Neural crest cell (in vitro differentiated cells): ENCODE measurements around the gene AATF. TPM values are rescaled to one million over a fixed set of nuclear protein-coding genes. Genes with fewer than 3 reads are reported as not detected.

ENCODE experiments used
- DNase-seq: peaks from one replicate; pipeline ENCODE4 v3.0.0; 2021; ENCODE audit warnings: low read depth, mixed read lengths, low spot score
- H3K27ac Mint-ChIP-seq: one replicate; pipeline ENCODE4 v1.8.0; 2021; ENCODE audit warnings: mild to moderate bottlenecking, mixed read lengths; ENCODE audit not compliant: unreplicated experiment
- H3K27me3 Mint-ChIP-seq: 2 replicates; pipeline ENCODE4 v1.8.0; 2021; ENCODE audit warnings: low read depth, mild to moderate bottlenecking, mixed read lengths
- H3K36me3 Mint-ChIP-seq: 2 replicates; pipeline ENCODE4 v1.8.0; 2021; ENCODE audit warnings: low read depth, mild to moderate bottlenecking, mixed read lengths
- H3K4me1 Mint-ChIP-seq: 2 replicates; pipeline ENCODE4 v1.8.0; 2021; ENCODE audit warnings: mixed read lengths
- H3K4me3 Mint-ChIP-seq: one replicate; pipeline ENCODE4 v1.8.0; 2021; ENCODE audit warnings: mild to moderate bottlenecking, mixed read lengths
- H3K9me3 Mint-ChIP-seq: 2 replicates; pipeline ENCODE4 v1.8.0; 2021; ENCODE audit warnings: mixed read lengths
- CTCF ChIP-seq: fragments of 200-600 bp; sonication (generic); conservative IDR thresholded peaks from 2 replicates; pipeline ENCODE4 v1.5.0; 2021; ENCODE audit warnings: antibody characterized with exemption, mild to moderate bottlenecking
- total RNA-seq: library from RNA; stranded (reverse); gene quantifications from 2 replicates; pipeline ENCODE4 v1.2.1, GENCODE V29; 2021

Gene AATF
- total RNA-seq, 1 donor from 2014 or later, result 68.3 TPM

DNA sequence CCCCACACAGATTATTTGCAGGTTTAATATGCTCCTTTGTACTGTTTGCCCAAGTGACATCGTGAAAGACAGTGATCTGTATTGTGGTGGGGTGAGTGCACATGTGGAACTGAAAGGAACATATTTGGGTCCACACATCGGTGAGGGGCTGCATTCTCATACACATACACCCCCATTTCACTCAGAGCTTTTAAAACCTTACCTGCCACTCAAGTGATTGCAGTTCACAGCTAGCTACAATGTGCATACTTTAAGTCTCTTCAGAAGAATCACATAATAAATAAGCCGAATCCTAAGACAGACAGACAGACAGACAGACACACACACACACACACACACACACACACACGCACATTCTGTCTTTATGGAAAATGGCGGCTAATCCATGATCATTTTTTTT, 102.6 kb downstream of the AATF start:
- Mint-ChIP-seq H3K27me3 (no peaks in the 10 kb centered on the region), H3K27ac (no peak overlapping the region), H3K4me1 (peaks cover 20% of the 10 kb centered on the region), H3K4me3 (no peak overlapping the region), H3K36me3 (peaks cover 6% of the 10 kb centered on the region), H3K9me3 (no peaks in the 10 kb centered on the region)
- DNase-seq, result no peak
- no peak for TF ChIP-seq CTCF

DNA sequence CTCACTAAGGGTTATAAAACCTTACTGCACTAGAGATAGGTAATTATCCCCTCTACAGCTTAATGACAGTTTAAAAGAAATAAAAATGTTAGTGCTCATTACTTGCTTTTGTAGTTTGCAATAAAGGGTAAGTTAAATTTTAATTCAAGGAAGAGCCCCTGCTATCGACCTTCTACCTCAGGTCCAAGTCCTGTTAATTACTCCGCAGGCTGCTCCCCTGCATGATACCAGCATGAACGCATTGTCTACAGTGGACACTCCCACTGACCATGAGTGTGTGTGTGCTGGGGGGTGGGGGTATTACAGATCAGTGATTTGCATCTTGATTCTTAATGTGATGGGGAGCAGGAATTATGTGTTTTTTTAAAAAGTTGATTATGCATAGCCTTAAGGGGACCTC, 103.1 kb downstream of the AATF start:
- Mint-ChIP-seq H3K4me1 (peaks cover 20% of the 10 kb centered on the region), H3K4me3 (no peak overlapping the region), H3K27me3 (no peaks in the 10 kb centered on the region), H3K9me3 (no peaks in the 10 kb centered on the region), H3K27ac (no peak overlapping the region), H3K36me3 (peaks cover 10% of the 10 kb centered on the region)
- no peak for DNase-seq
- TF ChIP-seq CTCF, result no peak

DNA sequence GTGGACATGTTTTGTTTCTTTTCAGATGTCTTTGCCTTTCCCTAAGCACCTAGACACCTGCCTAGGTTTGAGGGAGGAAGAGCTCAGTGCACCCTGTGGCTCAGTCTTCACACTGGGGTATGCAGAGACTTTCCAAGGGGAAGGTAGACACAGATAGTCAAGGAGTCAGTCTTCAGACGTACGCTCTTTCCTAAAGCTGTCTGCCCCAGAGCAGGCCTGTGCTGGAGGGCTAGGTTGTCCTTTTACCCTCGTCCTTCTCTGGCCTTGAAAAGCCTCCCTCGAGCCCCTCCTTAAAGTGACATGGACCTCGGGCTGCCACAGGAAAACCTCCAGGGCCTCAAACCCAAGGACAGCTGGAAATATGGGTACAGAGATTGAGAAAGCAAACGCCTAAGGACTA, 103.7 kb downstream of the AATF start:
- TF ChIP-seq CTCF, result no peak
- no peak for DNase-seq
- Mint-ChIP-seq H3K27me3 (no peaks in the 10 kb centered on the region), H3K9me3 (no peaks in the 10 kb centered on the region), H3K36me3 (peaks cover 12% of the 10 kb centered on the region), H3K27ac (no peak overlapping the region), H3K4me1 (peaks cover 18% of the 10 kb centered on the region), H3K4me3 (no peak overlapping the region)

DNA sequence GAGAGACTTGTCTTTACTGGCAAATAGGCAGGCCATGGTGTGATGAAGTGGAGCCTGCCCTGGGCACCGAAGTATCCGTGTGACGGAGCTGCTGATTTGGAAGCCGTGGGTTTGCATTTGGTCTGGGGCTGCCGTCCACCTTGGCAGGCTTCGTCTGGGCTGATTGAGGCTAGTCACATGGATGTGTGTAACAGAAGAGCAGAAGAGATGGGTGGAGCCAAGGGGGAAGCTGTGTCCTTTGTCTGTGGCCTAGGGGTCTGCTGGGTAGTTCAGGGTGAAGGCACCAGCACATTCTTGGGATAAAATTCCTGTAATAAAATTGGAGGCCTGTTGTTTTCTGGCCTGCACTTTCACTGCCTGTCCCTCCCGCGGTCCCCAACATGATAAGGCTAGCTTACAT, 106.1 kb downstream of the AATF start:
- Mint-ChIP-seq H3K4me1 (peaks cover 13% of the 10 kb centered on the region), H3K4me3 (no peak overlapping the region)
- TF ChIP-seq CTCF, result no peak

DNA sequence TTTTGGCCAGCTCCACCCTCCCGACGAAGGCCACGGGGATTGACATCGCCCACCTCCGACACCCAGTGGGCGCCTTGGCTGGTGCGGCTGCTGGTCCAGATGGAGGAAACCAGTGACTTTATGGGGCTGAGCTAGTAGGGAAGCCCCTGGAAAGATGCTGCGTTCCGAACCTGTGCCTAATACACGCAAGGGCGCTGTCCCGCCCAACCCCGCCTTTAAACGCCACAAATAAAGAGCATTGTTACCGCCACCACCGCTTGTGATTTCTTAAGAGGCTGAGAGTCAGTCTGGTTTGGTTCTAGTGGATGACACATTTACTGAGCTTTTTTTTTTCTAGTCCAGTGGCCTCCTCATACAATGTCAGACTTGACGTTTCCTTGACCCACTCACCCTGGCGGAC, 107.9 kb downstream of the AATF start:
- Mint-ChIP-seq H3K9me3 (no peaks in the 10 kb centered on the region), H3K36me3 (peaks cover 15% of the 10 kb centered on the region), H3K27ac (no peak overlapping the region), H3K4me1 (peaks cover 13% of the 10 kb centered on the region), H3K4me3 (no peak overlapping the region), H3K27me3 (no peaks in the 10 kb centered on the region)
- no peak for TF ChIP-seq CTCF
- DNase-seq, result no peak

More for the DNA sequence above, 106.1 kb downstream of the AATF start:
- Mint-ChIP-seq H3K27ac (peak overlapping the region; percentile 78), H3K9me3 (no peaks in the 10 kb centered on the region), H3K27me3 (no peaks in the 10 kb centered on the region), H3K36me3 (peaks cover 15% of the 10 kb centered on the region)
- DNase-seq, result no peak

GRCh38 chr17:37059493-37059892, 110.7 kb downstream of the AATF start:
- H3K27ac Mint-ChIP-seq, result no peak overlapping the region
- TF ChIP-seq CTCF, result no peak
- H3K4me1 Mint-ChIP-seq, result peaks cover 11% of the 10 kb centered on the region
- DNase-seq, result no peak
- H3K36me3 Mint-ChIP-seq, result peaks cover 13% of the 10 kb centered on the region
- no peaks in the 10 kb centered on the region for H3K9me3 Mint-ChIP-seq
- no peaks in the 10 kb centered on the region for H3K27me3 Mint-ChIP-seq
- no peak overlapping the region for H3K4me3 Mint-ChIP-seq
